ENCODE results near the gene SEMA6D. TPM values are rescaled to one million over a fixed set of nuclear protein-coding genes. Genes with fewer than 3 reads are reported as not detected.

Gene SEMA6D
- total RNA-seq, 1 donor from 2014 or later = 1.8 TPM

DNA sequence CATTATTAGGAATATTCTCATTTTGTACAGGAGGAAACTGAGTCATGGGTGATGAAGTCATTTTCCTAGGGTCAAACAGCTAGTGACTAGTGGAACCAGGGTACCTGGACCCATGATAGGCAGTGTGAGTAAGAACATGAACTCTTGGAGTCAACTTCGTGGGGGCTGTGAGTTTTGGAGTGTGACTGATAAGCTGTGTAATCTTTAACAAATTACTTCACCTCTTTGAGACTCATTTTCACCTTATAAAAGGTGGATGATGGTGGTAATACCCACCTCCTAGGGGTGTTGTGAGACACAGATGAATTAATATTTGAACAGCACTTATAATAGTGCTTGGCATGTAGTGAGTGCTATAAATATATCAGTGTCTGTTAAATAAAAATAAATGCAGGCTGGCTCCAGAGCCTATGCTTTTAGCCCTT lies 9.1 kb downstream of the SEMA6D start:
- TF ChIP-seq, protein P1, sequence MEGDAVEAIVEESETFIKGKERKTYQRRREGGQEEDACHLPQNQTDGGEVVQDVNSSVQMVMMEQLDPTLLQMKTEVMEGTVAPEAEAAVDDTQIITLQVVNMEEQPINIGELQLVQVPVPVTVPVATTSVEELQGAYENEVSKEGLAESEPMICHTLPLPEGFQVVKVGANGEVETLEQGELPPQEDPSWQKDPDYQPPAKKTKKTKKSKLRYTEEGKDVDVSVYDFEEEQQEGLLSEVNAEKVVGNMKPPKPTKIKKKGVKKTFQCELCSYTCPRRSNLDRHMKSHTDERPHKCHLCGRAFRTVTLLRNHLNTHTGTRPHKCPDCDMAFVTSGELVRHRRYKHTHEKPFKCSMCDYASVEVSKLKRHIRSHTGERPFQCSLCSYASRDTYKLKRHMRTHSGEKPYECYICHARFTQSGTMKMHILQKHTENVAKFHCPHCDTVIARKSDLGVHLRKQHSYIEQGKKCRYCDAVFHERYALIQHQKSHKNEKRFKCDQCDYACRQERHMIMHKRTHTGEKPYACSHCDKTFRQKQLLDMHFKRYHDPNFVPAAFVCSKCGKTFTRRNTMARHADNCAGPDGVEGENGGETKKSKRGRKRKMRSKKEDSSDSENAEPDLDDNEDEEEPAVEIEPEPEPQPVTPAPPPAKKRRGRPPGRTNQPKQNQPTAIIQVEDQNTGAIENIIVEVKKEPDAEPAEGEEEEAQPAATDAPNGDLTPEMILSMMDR (IDR thresholded peaks at IDR 0.05; ENCODE audit: insufficient read depth, low read length, poor library complexity, severe bottlenecking) = no peak
- DNase-seq (ENCODE audit: low read depth) = peak; percentile 25
- H3K36me3 ChIP-seq (ENCODE audit: control insufficient read depth, insufficient read depth, low read length) = no peaks in the 10 kb centered on the region

DNA sequence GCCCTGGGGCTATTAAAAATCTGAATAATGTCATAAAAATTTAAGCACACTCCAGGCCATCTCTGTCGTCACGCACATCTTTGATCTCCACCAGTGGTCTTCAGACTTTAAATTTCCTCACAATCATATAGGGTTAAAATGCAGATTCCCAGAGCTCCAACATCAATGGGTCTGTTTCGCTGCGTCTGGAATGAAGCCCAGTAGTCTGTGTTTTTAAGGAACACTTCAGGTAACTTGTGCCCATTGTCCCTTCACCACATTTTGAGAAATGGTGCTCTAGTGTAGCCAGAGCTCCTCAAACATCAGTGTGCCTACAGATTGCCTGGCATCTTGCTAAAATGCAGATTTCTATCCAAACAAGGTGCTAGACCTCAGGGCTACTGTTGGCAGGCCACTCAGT lies 9.8 kb downstream of the SEMA6D start:
- Histone ChIP-seq H3K36me3 (ENCODE audit: control insufficient read depth, insufficient read depth, low read length) (no peaks in the 10 kb centered on the region), H3K4me3 (ENCODE audit: low read depth, low read length) (no peak overlapping the region), H3K27me3 (ENCODE audit: control insufficient read depth, insufficient read depth, low read length) (no peaks in the 10 kb centered on the region)
- no peak for DNase-seq (ENCODE audit: low read depth)
- TF ChIP-seq, protein P1 (IDR thresholded peaks at IDR 0.05; ENCODE audit: insufficient read depth, low read length, poor library complexity, severe bottlenecking) = no peak

More for the DNA sequence above, 9.1 kb downstream of the SEMA6D start:
- Histone ChIP-seq H3K4me3 (ENCODE audit: low read depth, low read length) (no peak overlapping the region), H3K27me3 (ENCODE audit: control insufficient read depth, insufficient read depth, low read length) (no peaks in the 10 kb centered on the region)

DNA sequence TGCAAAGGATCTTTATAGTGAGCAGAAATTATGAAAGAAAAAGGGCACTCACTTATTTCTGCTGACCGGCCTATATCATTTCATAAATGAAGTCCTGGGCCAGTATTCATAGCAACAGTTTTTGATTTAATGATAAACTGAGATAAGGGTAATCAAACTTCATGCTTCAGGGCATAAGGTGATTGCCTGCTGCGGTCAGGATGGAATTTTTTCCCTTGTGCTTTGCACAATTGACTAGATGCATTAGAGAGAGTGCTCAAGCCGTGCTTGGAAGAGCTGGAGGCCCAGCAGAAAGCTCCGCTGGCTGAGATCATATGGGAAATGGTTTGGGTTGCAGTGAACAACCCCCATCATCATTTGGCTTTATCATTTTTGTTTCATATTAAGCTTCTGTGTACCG lies 10.4 kb downstream of the SEMA6D start:
- Histone ChIP-seq H3K36me3 (ENCODE audit: control insufficient read depth, insufficient read depth, low read length) (no peaks in the 10 kb centered on the region), H3K27me3 (ENCODE audit: control insufficient read depth, insufficient read depth, low read length) (no peaks in the 10 kb centered on the region), H3K4me3 (ENCODE audit: low read depth, low read length) (no peak overlapping the region)
- DNase-seq (ENCODE audit: low read depth) = peak; percentile 26
- TF ChIP-seq, protein P1 (IDR thresholded peaks at IDR 0.05; ENCODE audit: insufficient read depth, low read length, poor library complexity, severe bottlenecking) = no peak

DNA sequence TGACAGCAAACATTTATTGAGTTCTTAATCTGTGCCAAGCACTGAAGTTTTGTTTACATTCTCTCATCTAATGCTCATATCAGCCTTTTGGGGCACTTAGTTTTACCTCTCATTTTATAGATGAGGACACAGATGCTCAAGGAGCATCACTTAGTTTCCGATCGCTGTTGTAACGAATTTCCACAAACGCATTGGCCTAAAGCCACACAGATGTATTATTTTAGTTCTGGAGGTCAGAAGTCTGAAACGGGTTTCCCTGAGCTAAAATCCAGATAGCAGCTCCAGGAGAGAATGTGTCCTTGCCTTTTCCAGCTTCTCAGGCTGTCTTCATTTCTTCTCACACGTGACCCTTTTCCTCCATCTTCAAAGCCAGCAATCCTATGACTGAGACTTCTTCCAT lies 11.1 kb downstream of the SEMA6D start:
- DNase-seq (ENCODE audit: low read depth) = no peak
- Histone ChIP-seq H3K4me3 (ENCODE audit: low read depth, low read length) (no peak overlapping the region), H3K36me3 (ENCODE audit: control insufficient read depth, insufficient read depth, low read length) (no peaks in the 10 kb centered on the region), H3K27me3 (ENCODE audit: control insufficient read depth, insufficient read depth, low read length) (no peaks in the 10 kb centered on the region)
- TF ChIP-seq, protein P1 (IDR thresholded peaks at IDR 0.05; ENCODE audit: insufficient read depth, low read length, poor library complexity, severe bottlenecking) = no peak

DNA sequence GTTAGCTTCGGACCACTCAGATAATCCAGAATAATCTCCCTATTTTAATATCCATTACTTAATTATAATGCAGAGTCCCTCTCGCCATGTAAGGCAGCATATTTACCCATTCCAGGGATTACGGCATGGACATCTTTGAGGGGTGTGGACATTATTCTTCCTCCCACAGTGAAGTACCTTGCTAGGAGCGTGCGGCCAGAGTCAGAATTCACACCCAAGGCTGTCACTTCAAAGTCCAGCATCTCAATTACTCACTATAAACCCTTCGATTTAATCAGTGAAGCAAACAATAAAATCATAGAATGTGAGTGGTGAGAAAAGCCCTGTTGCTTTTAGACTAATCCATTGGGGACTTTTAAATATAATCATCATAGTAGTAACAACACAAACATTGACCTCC lies 11.6 kb downstream of the SEMA6D start:
- TF ChIP-seq, protein P1 (IDR thresholded peaks at IDR 0.05; ENCODE audit: insufficient read depth, low read length, poor library complexity, severe bottlenecking) = no peak
- DNase-seq (ENCODE audit: low read depth) = no peak
- Histone ChIP-seq H3K4me3 (ENCODE audit: low read depth, low read length) (no peak overlapping the region), H3K27me3 (ENCODE audit: control insufficient read depth, insufficient read depth, low read length) (no peaks in the 10 kb centered on the region), H3K36me3 (ENCODE audit: control insufficient read depth, insufficient read depth, low read length) (no peaks in the 10 kb centered on the region)

DNA sequence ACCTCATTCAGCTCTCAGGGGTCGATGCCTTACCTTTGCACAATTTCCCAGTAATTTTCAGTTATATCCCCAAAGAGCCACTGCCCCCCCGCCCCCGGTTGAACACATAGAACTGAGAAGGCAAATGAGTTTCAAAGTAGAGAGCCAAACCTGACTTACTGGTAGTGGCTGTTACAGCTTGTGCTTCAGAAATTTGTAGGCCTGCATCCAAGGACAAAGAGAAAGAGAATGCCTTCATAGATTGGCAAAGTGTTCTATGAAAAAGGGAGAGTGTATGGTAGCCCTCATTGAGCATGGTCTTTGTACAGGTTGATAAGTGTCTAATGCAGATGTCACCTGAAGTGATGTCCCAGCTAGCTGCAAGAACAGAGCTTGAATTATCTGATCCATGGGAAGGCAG lies 13.9 kb downstream of the SEMA6D start:
- TF ChIP-seq, protein P1 (IDR thresholded peaks at IDR 0.05; ENCODE audit: insufficient read depth, low read length, poor library complexity, severe bottlenecking) = no peak
- Histone ChIP-seq H3K27me3 (ENCODE audit: control insufficient read depth, insufficient read depth, low read length) (no peaks in the 10 kb centered on the region), H3K4me3 (ENCODE audit: low read depth, low read length) (no peak overlapping the region), H3K36me3 (ENCODE audit: control insufficient read depth, insufficient read depth, low read length) (no peaks in the 10 kb centered on the region)
- no peak for DNase-seq (ENCODE audit: low read depth)

Measured in kidney epithelial cell (primary cell).